Prostate gland (tissue), 2 donors: Measurements from ENCODE around the gene NTNG2.

Experiments
- CTCF ChIP-seq, 4 experiments: fragments of 200-600 bp in 2 of 4; fragments of 450-650 bp in 2 of 4; sonication (generic) in 2 of 4; IDR thresholded peaks; 1 replicate in 3 of 4; 2 replicates in 1 of 4; pipeline ENCODE4 v1.5.1; 2016 to 2019; ENCODE audit warnings: antibody characterized with exemption in 4 of 4, mild to moderate bottlenecking in 2 of 4, moderate library complexity in 2 of 4
- POLR2A ChIP-seq: fragments of 450-650 bp; IDR thresholded peaks from one replicate; pipeline ENCODE4 v1.6.1; 2016; ENCODE audit warnings: antibody characterized with exemption, mild to moderate bottlenecking
- POLR2AphosphoS5 ChIP-seq: sonication (generic); formaldehyde crosslinking; IDR thresholded peaks from one replicate; pipeline ENCODE4 v1.6.1; 2017; ENCODE audit warnings: antibody characterized with exemption

- no peak for TF ChIP-seq CTCF (IDR thresholded peaks at IDR 0.05)
- TF ChIP-seq POLR2AphosphoS5: no peak
- TF ChIP-seq POLR2A: no peak
Measured at GRCh38 chr9:132176338-132176737, 14.5 kb downstream of the NTNG2 start.
